Dermis microvascular lymphatic vessel endothelial cell (primary cell): ENCODE data around the gene HLCS. TPM values are rescaled to one million over a fixed set of nuclear protein-coding genes. Genes with fewer than 3 reads are reported as not detected.
"Not testable (repeated sequence)": the region's sequence is repeated elsewhere in the genome, so short reads cannot be mapped to it uniquely, and the experiment has no call there.

Source experiments
- DNase-seq, 2 donors: peaks; one replicate each; pipeline versions ENCODE4 v3.0.0 to v3.0.0-alpha.2; 2010; ENCODE audit warnings: low read depth in 2 of 2
- total RNA-seq: library from RNA; depleted of rRNA; stranded (reverse); fragments of >200 nt; gene quantifications from 2 replicates; pipeline ENCODE4 v1.2.1, GENCODE V29; 2014

The HLCS gene
- total RNA-seq = 14.4 and 16.4 TPM in 2 replicates

DNA sequence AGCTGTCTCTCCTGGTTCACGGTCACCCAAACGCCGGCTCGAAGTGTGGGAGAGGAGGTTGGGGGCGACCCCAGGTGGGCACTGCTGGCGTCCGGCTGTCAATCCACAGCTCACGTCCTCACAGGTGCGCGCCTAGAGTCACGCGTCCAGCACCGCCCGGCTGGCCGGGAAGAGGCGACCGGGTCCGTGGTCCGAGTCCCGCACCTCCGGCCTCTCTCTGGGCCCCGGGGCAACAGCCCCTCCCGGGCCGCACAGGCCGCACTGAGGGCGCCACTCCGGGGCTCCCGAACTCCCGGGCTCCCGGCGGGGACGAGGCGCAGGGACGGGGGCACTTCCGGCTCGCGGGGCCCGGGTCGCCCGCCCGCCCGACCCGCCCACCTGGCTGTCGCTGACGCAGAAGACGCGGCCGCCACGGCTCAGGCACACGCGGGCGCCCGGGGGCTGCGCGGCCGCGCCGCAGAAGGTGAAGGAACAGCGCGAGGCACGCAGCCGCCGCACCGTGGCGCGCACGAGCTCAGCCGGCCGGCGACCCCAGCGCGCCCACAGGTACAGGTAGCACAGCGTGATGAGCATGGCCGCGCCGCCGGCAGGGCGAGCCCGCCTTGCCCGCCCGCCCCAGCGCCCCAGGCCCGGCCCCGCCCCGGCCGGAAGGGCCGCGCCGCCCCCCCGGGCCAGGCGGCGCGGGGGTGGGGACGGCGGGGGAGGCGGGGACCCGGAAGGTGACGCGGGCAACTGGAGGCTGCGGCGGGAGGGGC is at the start of gene HLCS:
HLCS (minus strand) TSS at position 604 of the 755 bp plus-strand sequence; CDS start at position 573, 31 bp downstream.
- peak; percentile 16 to 59 for DNase-seq

DNA sequence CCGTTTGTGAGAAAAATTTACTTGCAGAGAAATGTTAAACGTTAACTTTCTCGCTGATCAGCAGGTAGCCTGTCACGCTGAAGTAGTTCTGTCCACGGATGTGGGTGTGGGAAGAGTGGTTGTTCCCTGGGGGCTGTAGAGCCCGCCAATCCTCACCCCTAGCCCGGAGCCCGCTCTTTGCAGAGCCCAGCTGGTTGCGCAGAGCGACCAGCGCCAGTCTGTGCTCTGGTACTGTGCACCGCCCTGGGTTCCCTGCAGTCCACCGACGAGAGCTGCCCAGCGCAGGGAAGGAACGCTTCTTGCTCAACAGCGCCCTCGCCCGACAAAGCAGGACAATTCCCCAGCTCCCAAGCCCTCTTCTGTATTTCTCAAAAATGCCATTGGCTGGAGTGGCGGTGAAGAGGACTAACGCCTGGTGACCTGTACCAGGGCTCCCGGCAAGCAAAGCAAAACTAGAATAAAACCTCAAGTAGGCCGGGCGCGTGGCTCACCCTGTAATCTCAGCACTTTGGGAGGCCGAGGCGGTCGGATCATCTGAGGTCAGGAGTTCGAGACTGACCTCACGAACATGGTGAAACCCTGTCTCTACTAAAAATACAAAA is 43.4 kb upstream of the HLCS start:
- DNase-seq = peak; percentile 74 to 87

DNA sequence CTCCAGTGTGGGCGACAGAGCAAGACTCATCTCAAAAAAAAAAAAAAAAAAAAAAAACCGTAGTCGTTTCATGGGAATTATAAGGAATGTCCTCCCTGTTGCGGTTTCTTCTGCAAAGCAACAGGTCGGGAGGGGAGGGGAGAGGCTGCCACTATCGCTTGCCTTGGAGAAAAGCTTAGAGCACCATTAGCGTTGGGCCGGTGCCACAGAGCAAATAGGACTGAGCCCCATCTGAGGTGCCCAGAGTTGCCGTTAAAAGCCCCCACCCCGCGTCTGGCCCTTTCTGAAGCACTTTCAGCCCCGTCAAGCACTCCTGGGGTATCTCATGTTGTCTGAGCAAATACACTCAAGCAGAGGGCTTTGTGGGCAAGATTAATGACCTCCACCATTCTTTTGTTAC is 42.3 kb upstream of the HLCS start:
- DNase-seq = no peak

DNA sequence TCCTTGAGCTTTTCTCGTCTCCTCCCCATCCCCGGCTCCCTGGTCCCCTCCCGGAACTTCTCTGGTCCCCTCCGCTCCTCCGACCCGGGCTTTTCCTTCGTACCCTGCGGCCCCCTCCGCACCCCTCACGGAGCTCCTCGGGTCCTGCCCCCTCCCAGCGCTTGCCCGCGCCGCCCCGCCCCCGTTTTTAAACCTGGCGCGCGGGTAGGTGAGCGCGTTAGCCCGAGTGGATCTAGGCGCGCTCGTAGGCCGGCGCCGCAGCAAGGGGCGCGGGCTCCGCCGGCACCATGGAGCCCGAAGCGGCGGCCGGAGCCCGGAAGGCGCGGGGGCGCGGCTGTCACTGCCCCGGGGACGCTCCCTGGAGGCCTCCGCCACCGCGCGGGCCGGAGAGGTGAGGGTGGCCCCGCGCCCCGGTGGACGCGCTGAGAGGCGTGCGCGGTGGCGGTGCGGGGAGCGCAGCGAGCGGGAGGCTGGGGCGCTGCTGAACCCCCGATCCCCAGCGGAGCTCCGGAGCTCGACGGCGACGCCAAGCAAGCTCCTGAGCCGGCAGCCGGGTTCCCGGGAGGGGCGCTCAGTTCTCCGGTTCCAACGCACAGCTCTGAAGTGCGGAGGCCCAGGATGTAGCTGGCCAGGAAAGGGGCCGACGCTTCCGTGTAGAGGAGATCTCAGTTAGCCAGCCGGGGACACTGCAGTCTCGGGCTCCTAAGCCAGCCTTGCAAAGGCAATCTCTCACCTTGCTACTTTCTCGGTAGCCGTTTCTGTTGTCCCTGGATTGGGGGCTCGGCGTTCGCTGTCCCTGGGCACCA is 40.2 kb upstream of the HLCS start, which contains the start of gene RIPPLY3:
RIPPLY3 (plus strand) TSS at position 217 of the 806 bp plus-strand sequence; CDS start at position 288, 71 bp downstream.
- peak in 1 of 2 donors; percentile 12 for DNase-seq

DNA sequence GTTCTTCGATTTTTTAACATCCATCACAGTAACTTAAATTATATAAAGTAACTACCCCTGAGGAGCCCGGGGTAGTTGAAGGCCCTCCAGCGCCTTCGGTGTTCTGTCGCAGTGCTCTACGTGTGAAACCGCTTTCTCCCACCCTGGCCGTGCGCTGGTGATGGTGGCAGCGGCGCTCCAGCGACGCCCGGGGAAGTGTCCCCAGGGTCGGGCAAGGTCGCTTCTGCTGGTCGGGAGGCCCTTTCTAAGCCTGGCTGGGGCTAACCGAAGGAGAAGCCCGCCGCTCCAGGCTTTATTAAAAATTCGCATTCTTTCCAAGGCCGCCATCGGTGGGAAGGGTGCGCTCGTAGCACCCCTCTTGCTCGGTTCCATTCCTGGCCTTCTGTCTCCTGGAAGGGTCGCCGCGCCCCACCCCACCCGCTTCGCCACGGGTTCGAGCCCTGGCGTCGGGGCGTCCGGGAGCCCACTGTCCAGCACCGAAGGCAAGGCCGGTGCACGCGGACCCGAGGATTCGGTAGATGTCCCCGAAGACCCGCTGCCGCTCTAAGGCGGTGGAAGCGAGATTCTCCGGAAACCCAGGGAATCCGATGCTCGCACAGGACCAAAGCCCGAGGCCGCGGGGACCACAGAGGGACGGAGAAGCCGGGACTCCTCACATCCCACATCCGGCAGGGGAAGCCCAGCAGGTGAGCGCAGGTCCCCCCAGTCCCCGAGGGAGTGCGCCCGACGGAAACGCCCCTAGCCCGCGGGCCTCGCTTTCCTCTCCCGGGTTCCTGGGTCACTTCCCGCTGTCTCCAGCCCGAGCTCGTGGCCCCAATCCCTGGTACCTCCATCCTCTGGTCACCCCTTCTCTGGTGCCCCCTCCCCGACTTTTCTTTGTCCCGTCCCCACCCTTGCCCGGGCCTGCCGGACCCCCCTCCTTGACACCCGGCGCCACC is 39.3 kb upstream of the HLCS start:
- no peak for DNase-seq

DNA sequence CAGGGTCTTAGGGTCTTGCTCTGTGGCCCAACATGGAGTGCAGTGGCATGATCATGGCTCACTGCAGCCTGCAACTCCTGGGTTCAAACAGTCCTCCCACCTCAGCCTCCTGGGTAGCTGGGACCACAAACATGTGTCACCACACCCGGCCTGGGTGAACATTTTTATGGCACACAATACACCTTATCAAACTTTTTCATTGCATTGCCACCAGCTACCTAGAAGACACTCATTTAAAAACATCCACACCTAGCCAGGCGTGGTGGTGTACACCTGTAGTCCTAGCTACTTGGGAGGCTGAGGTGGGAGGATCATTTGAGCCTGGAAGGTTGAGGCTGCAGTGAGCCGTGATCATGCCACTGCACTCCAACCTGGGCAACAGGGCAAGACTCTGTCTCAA is 37.4 kb upstream of the HLCS start:
- DNase-seq = not testable (repeated sequence)

DNA sequence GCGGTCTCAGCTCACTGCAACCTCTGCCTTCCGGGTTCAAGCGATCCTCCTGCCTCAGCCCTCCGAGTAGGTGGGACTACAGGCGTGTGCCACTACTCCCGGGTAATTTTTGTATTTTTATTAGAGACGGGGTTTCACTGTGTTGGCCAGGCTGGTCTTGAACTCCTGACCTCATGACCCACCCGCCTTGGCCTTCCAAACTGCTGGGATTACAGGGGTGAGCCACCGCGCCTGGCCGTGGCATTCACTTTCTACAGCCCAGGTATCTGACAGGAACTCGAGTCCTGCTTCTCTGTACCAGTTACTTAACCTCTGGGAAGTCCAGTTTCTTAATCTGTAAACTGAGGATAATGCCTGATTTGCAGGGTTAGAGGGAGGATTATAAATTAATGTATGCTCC is 36.4 kb upstream of the HLCS start:
- not testable (repeated sequence) for DNase-seq

DNA sequence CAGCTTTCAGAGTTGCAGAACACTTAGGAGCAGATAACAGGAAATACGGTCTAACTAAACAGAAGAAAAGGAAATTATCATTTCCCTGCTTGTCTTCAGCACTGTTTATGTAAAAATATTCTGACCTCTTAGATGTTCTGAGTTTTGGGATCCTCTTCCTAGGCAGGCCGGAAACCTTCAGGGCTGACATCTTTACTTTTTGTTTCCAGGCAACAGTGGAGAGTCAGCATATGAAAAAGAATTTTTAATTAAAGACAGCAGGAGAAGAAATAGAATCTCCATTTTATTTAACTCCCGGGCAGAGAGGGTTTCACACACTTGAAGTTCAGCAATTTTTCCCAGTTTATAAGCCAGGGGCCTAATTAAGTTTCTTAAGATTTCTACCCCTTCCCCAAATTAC is 35.0 kb upstream of the HLCS start:
- no peak for DNase-seq

DNA sequence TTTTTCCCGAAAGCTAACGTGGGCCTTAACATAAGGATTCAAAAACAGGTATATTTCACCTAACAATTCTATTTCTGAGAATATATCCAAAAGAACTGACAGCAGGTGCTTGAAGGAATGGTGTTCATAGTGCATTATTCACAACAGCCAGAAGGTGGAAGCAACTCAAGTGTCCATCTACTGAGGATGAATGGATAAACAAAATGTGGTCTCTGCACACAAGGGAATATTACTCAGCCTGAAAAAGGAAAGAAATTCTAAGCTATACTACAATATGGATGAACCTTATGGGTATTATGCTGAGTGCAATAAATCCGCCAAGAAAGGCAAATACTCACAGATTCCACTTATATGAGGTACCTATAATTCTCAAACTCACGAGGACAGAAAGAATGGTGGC is 33.9 kb upstream of the HLCS start:
- DNase-seq = no peak

DNA sequence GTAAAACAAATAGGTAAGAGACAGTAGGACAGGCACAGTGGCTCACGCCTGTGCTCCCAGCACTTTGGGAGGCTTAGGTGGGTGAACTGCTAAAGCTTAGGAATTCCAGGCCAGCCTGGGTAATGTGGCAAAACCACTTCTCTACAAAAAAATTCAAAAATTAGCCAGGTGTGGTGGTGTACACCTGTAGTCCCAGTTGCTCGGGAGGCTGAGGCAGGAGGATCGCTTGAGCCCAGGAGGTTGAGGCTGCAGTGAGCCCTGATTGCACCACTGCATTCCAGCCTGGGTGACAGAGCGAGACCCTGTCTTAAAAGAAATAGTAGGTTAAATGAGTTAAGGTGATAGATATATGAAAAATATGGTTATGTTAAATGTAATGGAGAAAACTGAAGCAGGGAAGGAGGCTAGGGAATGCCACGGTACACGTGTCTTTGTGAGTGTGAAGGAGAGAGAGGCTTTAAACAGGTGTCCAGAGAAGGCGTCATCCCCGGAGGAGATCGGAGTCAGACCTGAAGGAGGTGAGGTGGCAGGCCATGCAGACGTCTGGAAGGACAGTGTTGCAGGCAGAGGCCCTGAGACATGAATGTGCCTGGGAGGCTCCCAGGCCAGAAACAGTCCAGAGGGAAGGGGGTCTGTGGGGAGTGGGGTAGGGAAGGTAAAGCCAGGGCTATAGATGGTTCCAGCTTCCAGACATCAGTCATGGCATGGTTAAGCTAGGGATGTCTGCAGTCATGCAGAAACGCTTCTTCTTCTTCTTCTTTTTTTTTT is 32.8 kb upstream of the HLCS start:
- no peak for DNase-seq

DNA sequence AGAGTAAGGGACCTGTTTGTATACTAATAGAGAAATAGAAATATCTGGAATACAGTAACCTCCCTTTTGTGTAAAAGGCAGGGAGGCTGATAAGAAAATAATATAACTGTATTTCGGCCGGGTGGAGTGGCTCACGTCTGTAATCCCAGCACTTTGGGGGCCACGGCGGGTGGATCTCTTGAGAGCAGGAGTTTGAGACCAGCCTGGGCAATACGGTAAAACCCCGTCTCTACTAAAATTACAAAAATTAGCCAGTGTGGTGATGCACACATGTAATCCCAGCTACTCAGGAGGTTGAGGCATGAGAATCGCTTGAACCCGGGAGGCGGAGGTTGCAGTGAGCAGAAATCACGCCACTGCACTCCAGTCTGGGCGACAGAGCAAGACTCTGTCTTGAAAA is 28.8 kb upstream of the HLCS start:
- not testable (repeated sequence) for DNase-seq

DNA sequence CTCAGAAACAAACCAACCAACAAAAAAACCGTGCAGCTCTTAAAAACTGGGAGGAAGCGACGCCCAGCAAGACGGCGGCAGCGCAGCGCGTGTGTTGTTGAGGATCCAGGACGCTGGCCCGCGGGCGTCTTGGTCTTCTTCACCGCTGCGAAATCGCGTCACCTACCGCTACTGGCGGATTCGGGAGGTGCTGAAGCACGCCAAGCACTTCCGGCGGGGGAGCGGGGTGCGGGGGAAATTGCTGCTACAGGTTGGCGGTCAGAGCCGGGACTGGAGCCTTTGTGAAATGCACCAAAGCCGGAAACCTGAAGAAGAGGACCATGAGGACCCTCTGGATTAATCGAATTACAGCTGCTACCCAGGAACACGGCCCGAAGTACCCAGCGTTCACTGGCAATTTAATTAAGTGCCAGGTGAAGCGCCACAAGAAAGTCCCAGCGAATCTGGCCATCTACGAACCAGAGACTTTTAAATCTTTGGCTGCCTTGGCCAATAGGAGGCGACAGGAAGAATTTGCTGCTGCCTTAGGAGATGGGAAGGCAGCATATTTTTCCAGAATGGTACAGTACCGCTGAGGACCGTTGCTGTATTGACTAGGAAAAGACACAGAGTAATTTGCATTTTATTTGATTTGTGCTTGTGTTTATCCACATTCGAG is 28.2 kb upstream of the HLCS start:
- DNase-seq = no peak

DNA sequence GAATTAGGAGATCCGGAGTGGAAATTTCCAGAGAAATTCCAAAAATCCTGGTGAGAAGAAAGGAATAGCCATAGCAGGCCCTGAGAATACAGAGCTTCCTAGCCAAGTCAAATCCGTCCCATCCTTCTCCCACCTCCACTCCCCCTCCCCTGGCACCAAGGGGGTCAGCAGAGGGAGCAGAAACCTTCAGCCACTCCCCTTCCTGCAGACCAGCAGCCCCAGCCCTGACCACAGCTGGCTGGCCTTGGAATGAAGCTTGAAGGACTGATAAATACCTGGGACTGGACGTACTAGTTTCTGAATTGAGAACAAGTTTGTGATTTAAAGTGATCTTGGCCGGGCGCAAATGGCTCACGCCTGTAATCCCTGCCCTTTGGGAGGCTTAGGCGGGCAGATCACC is 26.2 kb upstream of the HLCS start:
- DNase-seq = no peak

DNA sequence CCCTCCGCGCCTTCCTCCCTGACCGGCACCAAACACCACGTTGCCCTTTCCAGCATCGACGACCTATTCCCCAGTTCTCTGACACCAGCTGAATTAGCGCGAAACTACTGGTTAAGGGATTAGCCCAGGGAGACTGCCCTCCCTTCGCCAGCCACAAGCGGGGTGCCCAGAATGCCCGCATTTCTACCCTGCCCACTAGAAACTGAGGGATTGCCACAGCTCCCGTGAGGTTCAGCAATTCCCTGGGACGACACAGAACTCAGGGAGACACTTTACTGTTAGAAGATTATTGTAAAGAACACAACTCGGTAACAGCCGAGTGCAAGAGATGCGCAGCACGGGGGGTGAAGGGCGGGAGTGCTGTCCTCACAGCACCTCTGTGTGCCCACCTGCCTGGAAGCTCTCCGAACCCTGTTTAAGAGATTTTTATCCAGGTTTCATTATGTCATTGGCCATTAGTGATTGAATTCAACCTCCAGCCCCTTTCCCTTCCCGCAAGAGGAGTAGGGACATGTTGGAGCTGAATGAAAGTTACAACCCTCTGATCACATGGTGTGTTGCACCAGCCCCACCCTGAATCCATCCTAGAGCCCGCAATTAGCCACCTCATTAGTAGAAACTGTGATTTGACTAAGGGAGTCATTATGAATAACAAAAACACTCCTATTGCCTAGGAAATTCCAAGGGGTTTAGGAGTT is 24.2 kb upstream of the HLCS start:
- DNase-seq = no peak

DNA sequence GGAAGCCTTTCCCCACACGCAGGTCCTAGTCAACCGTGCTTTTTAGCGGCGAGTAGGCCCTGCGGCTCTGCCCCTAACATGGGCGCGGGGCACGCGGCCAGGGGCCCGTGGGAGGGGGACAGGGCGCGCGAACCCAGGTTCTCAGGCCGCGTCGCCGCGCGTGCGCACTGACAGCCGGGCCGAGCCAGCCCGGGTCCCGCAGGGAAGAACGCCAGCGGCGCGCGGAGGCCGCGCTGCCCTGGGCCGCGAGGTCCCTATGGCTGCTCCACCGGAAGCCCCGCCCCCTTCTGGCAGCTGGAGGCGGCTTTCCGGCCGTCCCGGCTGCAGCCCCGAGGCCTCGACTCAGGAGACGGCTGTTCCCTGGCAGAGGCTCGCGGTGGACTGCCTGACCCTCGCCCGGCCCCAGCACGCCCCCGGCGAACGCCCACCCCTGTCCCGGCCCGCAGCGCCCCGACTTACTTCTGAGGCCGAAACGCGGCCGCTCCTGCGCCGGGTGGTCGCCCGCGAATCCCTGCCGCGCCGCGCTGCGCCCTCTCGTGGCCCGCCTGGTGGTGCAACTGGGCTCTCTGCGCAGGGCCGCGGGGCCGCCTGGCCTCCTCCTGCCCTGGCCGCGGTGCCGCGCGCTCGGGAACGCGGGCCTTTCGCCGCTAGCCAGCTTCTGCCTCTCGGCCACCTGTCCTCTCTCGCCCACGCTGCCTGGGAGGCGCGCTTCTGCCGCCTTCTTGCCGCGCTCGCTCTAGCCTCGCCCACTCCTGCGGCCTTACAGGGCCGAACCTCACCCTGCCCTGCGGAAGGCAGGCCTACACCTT is 23.4 kb upstream of the HLCS start:
- DNase-seq = peak; percentile 85 to 93

DNA sequence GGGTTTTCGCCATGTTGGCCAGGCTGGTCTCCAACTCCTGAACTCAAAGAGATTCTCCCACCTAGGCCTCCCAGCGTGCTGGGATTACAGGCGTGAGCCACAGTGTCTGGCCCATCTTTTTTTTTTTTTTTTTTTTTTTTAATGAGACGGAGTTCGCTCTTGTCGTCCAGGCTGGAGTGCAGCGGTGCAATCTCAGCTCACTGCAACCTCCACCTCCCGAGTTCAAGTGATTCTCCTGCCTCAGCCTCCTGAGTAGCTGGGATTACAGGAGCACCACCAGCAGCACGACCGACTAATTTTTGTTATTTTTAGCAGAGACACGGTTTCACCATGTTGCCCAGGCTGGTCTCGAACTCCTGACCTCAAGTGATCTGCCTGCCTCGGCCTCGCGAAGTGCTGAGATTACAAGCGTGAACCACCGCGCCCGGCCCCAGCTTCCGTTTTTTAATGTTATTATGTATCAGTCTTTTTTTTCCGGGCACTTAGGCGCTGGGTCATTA is 22.8 kb upstream of the HLCS start:
- not testable (repeated sequence) for DNase-seq

DNA sequence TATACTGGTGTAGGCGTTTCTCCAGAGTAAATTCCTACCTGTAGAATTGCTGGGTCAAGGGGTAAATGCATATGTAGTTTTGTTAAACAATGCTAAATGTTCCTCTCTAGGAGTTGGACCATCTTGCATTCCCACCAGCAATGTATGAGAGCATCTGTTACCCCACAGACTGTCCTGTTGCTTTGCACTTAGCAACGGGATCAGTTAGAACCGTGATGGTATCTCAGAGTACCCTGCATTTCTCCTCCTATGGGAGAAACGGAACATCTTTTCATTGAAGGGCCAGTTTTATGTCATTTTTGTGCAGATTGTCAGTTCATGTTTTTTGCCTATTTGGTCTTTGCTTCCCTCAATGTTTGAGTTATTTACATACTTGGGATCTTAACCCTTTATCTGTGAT is 22.1 kb upstream of the HLCS start:
- no peak for DNase-seq

DNA sequence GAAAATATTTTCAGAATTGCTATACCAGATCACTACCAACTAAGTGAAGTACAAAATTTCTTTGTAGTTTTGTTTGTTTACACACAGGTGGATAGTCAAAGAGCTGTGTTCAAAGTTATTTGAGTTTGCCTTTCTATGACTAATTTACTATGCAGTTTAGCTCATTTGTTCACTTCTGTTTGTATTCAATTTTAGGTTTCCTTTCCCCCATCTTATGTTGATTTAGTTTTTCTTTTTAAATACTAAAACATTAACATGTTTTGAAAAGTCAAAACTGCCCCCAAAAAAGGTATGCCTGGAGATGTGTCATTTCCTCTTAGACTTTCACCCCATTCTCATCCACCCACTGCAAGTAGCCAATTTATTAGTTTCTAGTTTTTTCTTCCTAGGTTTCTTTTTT is 21.4 kb upstream of the HLCS start:
- no peak for DNase-seq
